K562 (cell line): ENCODE measurements around the gene TSPOAP1. TPM values are rescaled to one million over a fixed set of nuclear protein-coding genes. Genes with fewer than 3 reads are reported as not detected.

ENCODE experiments used
- ARNT ChIP-seq, 2 experiments: fragments of 450-650 bp; IDR thresholded peaks; 2 replicates each; pipeline ENCODE4 v1.6.1; 2016; ENCODE audit warnings: mild to moderate bottlenecking in 1 of 2
- BMI1 ChIP-seq: fragments of 150-350 bp; IDR thresholded peaks from 2 replicates; pipeline ENCODE4 v1.6.1; 2014; ENCODE audit warnings: low read length
- HIVEP1 ChIP-seq: fragments of 250-450 bp; sonication (Bioruptor Pico); IDR thresholded peaks from 2 replicates; pipeline ENCODE4 v1.4.0; 2020; ENCODE audit warnings: mild to moderate bottlenecking
- HNRNPL ChIP-seq: fragments of 200-400 bp; formaldehyde crosslinking; IDR thresholded peaks from 2 replicates; pipeline ENCODE4 v1.6.1; 2017; ENCODE audit warnings: low read depth, mild to moderate bottlenecking, low read length
- MTA1 ChIP-seq: fragments of 450-650 bp; IDR thresholded peaks from 2 replicates; pipeline ENCODE4 v1.6.1; 2017; ENCODE audit warnings: borderline replicate concordance
- NCOA6 ChIP-seq: fragments of 450-650 bp; IDR thresholded peaks from 2 replicates; pipeline ENCODE4 v1.6.1; 2017; ENCODE audit warnings: mild to moderate bottlenecking
- RHOXF2B ChIP-seq: fragments of 250-450 bp; sonication (Bioruptor Pico); conservative IDR thresholded peaks from 2 replicates; pipeline ENCODE4 v1.5.1; 2021
- SIX5 ChIP-seq, 2 experiments: IDR thresholded peaks; 2 replicates each; pipeline ENCODE4 v1.6.1; 2011; ENCODE audit warnings: low read length in 2 of 2, borderline replicate concordance in 1 of 2, low read depth in 1 of 2, mild to moderate bottlenecking in 1 of 2, moderate library complexity in 1 of 2; ENCODE audit not compliant: insufficient read depth in 1 of 2
- SLC30A9 ChIP-seq: fragments of 250-450 bp; sonication (Bioruptor Pico); IDR thresholded peaks from 2 replicates; pipeline ENCODE4 v1.8.0; 2022; ENCODE audit warnings: mild to moderate bottlenecking, moderate library complexity
- ZNF217 ChIP-seq: sonication (generic); formaldehyde crosslinking; IDR thresholded peaks from 2 replicates; pipeline ENCODE4 v1.8.0; 2022; ENCODE audit warnings: mild to moderate bottlenecking, missing genetic modification reagents
- polyA plus RNA-seq, 8 experiments: library from polyadenylated mRNA; depleted of rRNA in 4 of 8; stranded (reverse) in 5 of 8; unstranded in 3 of 8; fragments of >200 nt; fragmentation: Nextera tagmentation in 2 of 8; fragmentation: Illumina TruSeq in 1 of 8; extraction: Ambion mirVana in 2 of 8; extraction: Trizol in 1 of 8; gene quantifications; 2 replicates each; pipeline versions ENCODE4 v1.2.1 to v1.2.3, GENCODE V29; 2011 to 2014; ENCODE audit warnings: inconsistent platforms in 1 of 8, missing spikeins in 1 of 8
- total RNA-seq, 7 experiments: library from RNA; depleted of rRNA in 6 of 7; stranded (reverse); fragments of >200 nt in 6 of 7; fragmentation: Illumina TruSeq in 2 of 7; extraction: Trizol in 2 of 7; gene quantifications; 2 replicates each; pipeline versions ENCODE4 v1.2.1 to v1.2.3, GENCODE V29; 2011 to 2021; ENCODE audit warnings: low replicate concordance in 1 of 7
- TF ChIP-seq, protein P1 (sequence below), 2 experiments: fragments of 450-650 bp; IDR thresholded peaks; 2 replicates each; pipeline ENCODE4 v1.6.1; 2016; ENCODE audit warnings: mild to moderate bottlenecking in 2 of 2, borderline replicate concordance in 1 of 2, low read depth in 1 of 2, moderate library complexity in 1 of 2
- TF ChIP-seq, protein P2 (sequence below): fragments of 250-450 bp; sonication (Bioruptor Pico); IDR thresholded peaks from 2 replicates; pipeline ENCODE4 v1.4.0; 2020; ENCODE audit warnings: mild to moderate bottlenecking, moderate library complexity
- TF ChIP-seq, protein P3 (sequence below): fragments of 450-650 bp; IDR thresholded peaks from 2 replicates; pipeline ENCODE4 v1.6.1; 2018; ENCODE audit warnings: mild to moderate bottlenecking, low read depth; ENCODE audit not compliant: partially characterized antibody
- TF ChIP-seq, protein P4 (sequence below): fragments of 450-650 bp; IDR thresholded peaks from 2 replicates; pipeline ENCODE4 v1.6.1; 2017; ENCODE audit warnings: antibody characterized with exemption

TSPOAP1 gene
- total and polyA plus RNA-seq, 9 of the 15 experiments (the other 6 are each of a cell fraction or from before 2014, with no cell fraction given) = 0.87 to 3.9 (median 1.8) TPM; not detected in 2

DNA sequence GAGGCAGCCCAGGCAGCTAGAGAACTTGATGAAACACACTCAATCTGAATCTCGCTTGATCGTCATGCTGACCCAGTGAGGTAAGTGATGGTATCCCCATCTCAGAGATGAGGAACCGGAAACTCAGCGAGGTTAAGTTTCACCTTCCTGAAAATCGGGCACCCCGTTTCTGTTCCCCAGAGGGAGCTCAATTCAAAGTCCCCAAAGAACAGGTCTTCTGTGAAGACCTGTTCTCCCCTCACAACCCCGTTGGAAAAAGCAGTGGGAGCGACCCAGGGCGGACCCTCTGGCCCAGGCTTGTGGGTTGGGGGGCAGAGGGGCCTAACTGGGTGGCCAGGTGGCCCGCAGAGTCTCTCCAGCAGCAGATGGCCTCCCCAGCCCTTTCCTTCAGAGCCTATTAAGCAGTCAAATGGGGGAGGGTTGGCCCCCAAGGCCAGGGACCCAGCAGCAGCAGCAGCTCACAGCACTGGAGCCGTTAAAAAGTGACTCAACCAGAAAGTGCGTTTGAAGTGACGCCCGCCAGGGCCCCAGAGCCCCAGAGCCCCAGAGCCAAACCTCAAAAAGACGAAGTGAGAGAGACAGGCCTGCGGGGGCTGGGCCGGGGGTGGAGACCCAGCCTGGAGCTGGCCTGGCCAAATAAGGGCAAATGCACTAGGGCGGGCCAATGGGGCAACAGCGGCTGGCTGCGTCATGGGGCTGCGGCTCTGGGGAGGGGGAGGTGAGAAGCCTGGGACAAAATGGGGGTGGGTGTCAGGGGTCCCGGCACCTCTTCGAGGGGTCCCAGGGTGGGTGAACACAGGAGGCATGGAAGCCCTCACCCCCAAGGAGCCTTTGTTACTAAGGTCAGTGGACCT is 9.2 kb upstream of the TSPOAP1 start (continued):
- TF ChIP-seq, protein P1, sequence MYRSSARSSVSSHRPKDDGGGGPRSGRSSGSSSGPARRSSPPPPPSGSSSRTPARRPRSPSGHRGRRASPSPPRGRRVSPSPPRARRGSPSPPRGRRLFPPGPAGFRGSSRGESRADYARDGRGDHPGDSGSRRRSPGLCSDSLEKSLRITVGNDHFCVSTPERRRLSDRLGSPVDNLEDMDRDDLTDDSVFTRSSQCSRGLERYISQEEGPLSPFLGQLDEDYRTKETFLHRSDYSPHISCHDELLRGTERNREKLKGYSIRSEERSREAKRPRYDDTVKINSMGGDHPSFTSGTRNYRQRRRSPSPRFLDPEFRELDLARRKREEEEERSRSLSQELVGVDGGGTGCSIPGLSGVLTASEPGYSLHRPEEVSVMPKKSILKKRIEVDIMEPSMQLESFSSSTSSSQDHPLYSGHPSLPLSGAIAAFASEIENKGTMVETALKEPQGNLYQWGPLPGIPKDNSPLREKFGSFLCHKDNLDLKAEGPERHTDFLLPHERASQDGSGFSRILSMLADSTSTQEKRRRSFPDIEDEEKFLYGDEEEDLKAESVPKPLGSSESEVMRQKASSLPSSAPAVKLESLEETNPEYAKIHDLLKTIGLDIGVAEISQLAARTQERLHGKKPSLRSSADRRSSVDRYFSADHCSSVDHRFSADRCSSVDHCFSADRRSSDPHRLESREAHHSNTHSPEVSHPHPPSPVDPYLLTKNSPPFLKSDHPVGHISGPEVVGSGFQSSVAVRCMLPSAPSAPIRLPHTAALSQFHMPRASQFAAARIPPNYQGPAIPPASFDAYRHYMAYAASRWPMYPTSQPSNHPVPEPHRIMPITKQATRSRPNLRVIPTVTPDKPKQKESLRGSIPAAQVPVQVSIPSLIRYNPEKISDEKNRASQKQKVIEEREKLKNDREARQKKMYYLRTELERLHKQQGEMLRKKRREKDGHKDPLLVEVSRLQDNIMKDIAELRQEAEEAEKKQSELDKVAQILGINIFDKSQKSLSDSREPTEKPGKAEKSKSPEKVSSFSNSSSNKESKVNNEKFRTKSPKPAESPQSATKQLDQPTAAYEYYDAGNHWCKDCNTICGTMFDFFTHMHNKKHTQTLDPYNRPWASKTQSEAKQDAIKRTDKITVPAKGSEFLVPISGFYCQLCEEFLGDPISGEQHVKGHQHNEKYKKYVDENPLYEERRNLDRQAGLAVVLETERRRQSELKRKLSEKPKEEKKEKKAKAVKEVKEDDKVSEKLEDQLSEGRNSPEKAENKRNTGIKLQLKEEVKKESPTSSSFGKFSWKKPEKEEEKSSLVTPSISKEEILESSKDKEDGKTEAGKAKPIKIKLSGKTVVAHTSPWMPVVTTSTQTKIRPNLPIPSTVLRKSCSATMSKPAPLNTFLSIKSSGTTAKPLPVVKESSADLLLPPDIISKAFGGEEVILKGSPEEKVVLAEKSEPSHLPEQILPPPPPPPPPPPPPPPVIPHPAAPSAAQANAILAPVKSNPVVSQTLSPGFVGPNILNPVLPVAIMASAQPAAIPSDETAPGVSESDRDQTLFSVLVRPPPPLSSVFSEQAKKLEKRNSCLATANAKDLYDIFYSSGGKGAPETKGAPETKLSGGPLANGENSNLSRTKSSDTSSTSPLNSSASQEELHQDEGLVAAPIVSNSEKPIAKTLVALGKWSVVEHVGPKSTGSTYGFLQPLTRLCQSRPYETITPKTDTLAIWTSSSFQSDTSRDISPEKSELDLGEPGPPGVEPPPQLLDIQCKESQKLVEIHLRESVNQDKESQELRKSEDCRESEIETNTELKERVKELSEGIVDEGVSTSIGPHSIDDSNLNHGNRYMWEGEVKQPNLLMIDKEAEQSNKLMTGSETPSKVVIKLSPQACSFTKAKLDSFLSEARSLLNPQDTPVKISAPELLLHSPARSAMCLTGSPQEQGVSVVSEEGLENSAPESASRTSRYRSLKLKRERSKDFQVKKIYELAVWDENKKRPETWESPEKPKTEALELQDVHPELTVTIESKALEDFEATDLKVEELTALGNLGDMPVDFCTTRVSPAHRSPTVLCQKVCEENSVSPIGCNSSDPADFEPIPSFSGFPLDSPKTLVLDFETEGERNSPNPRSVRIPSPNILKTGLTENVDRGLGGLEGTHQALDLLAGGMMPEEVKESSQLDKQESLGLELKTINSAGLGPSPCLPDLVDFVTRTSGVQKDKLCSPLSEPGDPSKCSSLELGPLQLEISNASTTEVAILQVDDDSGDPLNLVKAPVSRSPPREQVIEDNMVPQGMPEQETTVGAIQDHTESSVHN (IDR thresholded peaks at IDR 0.05; ENCODE audit: borderline replicate concordance in 1 of 2, low read depth in 1 of 2) = no peak
- TF ChIP-seq MTA1 (peak; percentile 29; the same call in 1 of the 2 replicates), BMI1 (no peak), SLC30A9 (CRISPR knock-in tag) (no peak), ZNF217 (CRISPR knock-in tag) (no peak), HNRNPL (no peak), SIX5 (IDR thresholded peaks at IDR 0.05; ENCODE audit: borderline replicate concordance in 1 of 2, insufficient read depth in 1 of 2, low read depth in 1 of 2, low read length in 2 of 2) (no peak), ARNT (IDR thresholded peaks at IDR 0.05) (no peak), HIVEP1 (CRISPR knock-in tag) (no peak), NCOA6 (no peak), RHOXF2B (CRISPR knock-in tag) (no peak)
- TF ChIP-seq, protein P2, sequence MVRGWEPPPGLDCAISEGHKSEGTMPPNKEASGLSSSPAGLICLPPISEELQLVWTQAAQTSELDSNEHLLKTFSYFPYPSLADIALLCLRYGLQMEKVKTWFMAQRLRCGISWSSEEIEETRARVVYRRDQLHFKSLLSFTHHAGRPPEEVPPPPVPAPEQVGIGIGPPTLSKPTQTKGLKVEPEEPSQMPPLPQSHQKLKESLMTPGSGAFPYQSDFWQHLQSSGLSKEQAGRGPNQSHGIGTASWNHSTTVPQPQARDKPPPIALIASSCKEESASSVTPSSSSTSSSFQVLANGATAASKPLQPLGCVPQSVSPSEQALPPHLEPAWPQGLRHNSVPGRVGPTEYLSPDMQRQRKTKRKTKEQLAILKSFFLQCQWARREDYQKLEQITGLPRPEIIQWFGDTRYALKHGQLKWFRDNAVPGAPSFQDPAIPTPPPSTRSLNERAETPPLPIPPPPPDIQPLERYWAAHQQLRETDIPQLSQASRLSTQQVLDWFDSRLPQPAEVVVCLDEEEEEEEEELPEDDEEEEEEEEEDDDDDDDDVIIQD (CRISPR knock-in tag) = no peak
- TF ChIP-seq, protein P3, sequence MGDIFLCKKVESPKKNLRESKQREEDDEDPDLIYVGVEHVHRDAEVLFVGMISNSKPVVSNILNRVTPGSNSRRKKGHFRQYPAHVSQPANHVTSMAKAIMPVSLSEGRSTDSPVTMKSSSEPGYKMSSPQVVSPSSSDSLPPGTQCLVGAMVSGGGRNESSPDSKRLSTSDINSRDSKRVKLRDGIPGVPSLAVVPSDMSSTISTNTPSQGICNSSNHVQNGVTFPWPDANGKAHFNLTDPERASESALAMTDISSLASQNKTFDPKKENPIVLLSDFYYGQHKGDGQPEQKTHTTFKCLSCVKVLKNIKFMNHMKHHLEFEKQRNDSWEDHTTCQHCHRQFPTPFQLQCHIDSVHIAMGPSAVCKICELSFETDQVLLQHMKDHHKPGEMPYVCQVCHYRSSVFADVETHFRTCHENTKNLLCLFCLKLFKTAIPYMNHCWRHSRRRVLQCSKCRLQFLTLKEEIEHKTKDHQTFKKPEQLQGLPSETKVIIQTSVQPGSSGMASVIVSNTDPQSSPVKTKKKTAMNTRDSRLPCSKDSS = no peak
- TF ChIP-seq, protein P4, sequence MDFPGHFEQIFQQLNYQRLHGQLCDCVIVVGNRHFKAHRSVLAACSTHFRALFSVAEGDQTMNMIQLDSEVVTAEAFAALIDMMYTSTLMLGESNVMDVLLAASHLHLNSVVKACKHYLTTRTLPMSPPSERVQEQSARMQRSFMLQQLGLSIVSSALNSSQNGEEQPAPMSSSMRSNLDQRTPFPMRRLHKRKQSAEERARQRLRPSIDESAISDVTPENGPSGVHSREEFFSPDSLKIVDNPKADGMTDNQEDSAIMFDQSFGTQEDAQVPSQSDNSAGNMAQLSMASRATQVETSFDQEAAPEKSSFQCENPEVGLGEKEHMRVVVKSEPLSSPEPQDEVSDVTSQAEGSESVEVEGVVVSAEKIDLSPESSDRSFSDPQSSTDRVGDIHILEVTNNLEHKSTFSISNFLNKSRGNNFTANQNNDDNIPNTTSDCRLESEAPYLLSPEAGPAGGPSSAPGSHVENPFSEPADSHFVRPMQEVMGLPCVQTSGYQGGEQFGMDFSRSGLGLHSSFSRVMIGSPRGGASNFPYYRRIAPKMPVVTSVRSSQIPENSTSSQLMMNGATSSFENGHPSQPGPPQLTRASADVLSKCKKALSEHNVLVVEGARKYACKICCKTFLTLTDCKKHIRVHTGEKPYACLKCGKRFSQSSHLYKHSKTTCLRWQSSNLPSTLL = no peak
